ENCODE measurements around the gene SMARCAD1.
A peak's percentile ranks its signal among the peaks of the same experiment; 100 is the strongest.
"Not testable (repeated sequence)": the region's sequence is repeated elsewhere in the genome, so short reads cannot be mapped to it uniquely, and the experiment has no call there.

SMARCAD1 gene

DNA sequence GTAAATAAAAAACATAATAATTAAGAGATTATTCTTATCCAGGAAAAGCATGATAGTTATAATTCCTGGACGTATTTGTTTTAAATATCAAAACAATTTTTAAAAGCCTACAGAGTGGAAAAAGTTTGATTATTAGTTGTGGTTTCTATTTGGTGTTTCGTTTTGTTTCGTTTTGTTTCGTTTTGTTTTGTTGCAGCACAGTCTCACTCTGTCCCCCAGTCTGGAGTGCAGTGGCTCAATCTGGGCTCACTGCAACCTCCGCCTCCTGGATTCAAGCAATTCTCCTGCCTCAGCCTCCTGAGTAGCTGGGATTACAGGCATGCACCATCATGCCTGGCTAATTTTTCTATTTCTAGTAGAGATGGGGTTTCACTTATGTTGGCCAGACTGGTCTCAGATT is 129.1 kb downstream of the SMARCAD1 start:
- H3K4me3 Mint-ChIP-seq; H3K36me3 Mint-ChIP-seq (ENCODE audit: low read depth); H3K27ac Mint-ChIP-seq; H3K9me3 Mint-ChIP-seq; H3K27me3 Mint-ChIP-seq: not testable (repeated sequence)
- H3K4me1 Mint-ChIP-seq (ENCODE audit: low read depth) = peaks cover 16% of the 10 kb centered on the region

GRCh38 chr4:94338681-94339351 is 131.2 kb downstream of the SMARCAD1 start:
- peaks cover 16% of the 10 kb centered on the region for H3K4me1 Mint-ChIP-seq (ENCODE audit: low read depth)
- H3K9me3 Mint-ChIP-seq = no peaks in the 10 kb centered on the region
- H3K4me3 Mint-ChIP-seq = peak overlapping the region; percentile 54
- H3K27ac Mint-ChIP-seq = peak overlapping the region; percentile 49
- no peaks in the 10 kb centered on the region for H3K36me3 Mint-ChIP-seq (ENCODE audit: low read depth)
- H3K27me3 Mint-ChIP-seq = no peaks in the 10 kb centered on the region

GRCh38 chr4:94339779-94340178 is 132.1 kb downstream of the SMARCAD1 start:
- Mint-ChIP-seq H3K4me1 (ENCODE audit: low read depth) (peaks cover 16% of the 10 kb centered on the region), H3K4me3 (peak overlapping the region; percentile 54), H3K9me3 (no peaks in the 10 kb centered on the region), H3K36me3 (ENCODE audit: low read depth) (no peaks in the 10 kb centered on the region), H3K27me3 (no peaks in the 10 kb centered on the region), H3K27ac (peak overlapping the region; percentile 88)

All from stimulated activated naive CD8-positive, alpha-beta T cell treated with anti-CD3 and anti-CD28 coated beads, Interleukin-15, Interleukin-2, amounts not matched to agents 100 ng/mL and 50 ng/mL, for 24 hours (primary cell).